ENCODE measurements around the gene BRCA2.

BRCA2 gene

DNA sequence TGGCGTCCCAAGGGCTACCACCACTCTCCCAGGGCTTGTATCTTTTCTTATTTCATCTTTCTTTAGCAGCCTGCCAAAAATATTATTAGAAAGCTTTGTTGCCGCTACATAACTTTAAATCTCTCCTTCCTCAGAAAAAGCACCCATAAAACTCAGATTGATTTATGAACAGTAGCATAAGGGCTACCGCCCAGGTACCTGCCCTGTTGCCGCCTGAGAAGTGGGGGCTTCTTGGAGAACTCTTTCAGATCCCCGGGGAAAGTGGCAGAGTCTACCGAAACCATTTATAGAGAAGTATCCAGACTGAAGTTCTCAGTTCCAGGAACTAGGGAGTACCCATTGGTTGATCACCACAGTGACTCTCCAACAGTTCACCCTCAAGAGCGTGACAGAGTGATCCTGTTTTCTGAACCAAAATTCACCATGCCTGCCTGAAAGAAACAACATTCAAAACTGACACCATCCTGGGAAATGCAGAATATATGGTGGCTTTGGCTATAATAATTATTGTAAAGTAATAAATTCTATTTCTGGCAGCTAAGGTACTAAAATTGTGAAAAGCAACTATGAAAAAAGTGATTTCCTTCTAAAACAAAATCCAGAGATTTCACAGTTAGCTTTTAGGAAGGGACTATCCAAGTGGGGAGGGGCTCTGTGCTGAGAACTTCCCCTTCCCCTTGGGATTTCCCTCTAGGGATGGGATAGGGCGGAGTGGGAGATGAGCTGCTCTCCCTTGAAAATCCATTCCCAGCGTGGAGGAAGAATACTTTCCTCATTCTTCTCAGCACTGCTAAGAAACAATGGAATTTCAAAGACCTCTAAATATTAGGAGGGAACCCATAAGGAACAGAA is 113.5 kb downstream of the BRCA2 start:
- no peak for TF ChIP-seq CTCF (IDR thresholded peaks at IDR 0.05; ENCODE audit: borderline replicate concordance, control extremely low read depth, extremely low read depth, insufficient read depth, missing control alignments)
- DNase-seq (ENCODE audit: low spot score), result no peak
- in situ Hi-C loops (cut with MboI; ENCODE audit: low sequenced_read_pairs, unreplicated experiment), result no loop called here

GRCh38 chr13:32429433-32429909 is 114.2 kb downstream of the BRCA2 start:
- no peak for TF ChIP-seq CTCF (IDR thresholded peaks at IDR 0.05; ENCODE audit: borderline replicate concordance, control extremely low read depth, extremely low read depth, insufficient read depth, missing control alignments)
- in situ Hi-C loops (cut with MboI; ENCODE audit: low sequenced_read_pairs, unreplicated experiment), result no loop called here

GRCh38 chr13:32430018-32430747 is 114.9 kb downstream of the BRCA2 start:
- in situ Hi-C loops (cut with MboI; ENCODE audit: low sequenced_read_pairs, unreplicated experiment), result no loop called here
- DNase-seq (ENCODE audit: low spot score), result no peak
- no peak for TF ChIP-seq CTCF (IDR thresholded peaks at IDR 0.05; ENCODE audit: borderline replicate concordance, control extremely low read depth, extremely low read depth, insufficient read depth, missing control alignments)

More at GRCh38 chr13:32429433-32429909, 114.2 kb downstream of the BRCA2 start:
- DNase-seq (ENCODE audit: low spot score), result no peak

DNA sequence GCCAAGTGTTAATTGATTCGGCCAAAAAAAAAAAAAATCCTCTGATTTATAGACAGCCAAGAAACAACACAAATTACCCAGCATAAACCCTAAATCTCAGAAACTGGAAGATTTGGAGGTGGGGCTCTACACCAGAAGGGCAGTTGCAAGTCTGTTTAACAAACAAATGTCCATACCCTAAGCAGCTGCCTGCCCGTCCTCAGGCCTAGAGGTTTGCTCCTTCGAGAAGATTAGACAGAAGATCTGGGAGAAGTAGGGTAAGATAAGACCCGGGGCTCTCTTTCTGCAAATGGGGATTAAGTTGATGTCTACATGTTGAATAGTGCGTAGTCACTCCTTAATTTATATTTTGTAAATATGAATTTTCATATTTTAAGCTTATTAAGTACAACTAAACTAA is 116.1 kb downstream of the BRCA2 start:
- in situ Hi-C loops (cut with MboI; ENCODE audit: low sequenced_read_pairs, unreplicated experiment), result no loop called here
- no peak for DNase-seq (ENCODE audit: low spot score)

DNA sequence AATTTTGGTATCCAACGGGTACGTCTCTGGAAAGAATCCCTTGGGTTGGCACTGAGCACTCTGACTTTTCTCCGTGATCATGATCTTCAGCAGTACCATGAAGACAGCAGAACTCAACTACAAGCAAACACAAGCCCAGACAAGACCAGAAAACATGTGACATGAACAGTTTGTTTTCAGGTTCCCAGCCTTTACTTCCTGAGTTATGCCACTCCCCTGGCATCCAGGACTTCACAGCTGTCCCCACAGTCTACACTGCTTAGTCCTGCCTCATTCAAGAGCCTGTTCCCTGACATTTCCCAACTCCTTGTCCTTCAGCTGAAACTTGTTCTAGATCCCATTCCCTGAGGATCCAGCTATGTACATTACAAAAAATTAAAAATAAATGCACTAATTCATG is 117.5 kb downstream of the BRCA2 start:
- no peak for TF ChIP-seq CTCF (IDR thresholded peaks at IDR 0.05; ENCODE audit: borderline replicate concordance, control extremely low read depth, extremely low read depth, insufficient read depth, missing control alignments)
- in situ Hi-C loops (cut with MboI; ENCODE audit: low sequenced_read_pairs, unreplicated experiment), result no loop called here
- no peak for DNase-seq (ENCODE audit: low spot score)

More for the DNA sequence above, 116.1 kb downstream of the BRCA2 start:
- TF ChIP-seq CTCF (IDR thresholded peaks at IDR 0.05; ENCODE audit: borderline replicate concordance, control extremely low read depth, extremely low read depth, insufficient read depth, missing control alignments), result no peak

DNA sequence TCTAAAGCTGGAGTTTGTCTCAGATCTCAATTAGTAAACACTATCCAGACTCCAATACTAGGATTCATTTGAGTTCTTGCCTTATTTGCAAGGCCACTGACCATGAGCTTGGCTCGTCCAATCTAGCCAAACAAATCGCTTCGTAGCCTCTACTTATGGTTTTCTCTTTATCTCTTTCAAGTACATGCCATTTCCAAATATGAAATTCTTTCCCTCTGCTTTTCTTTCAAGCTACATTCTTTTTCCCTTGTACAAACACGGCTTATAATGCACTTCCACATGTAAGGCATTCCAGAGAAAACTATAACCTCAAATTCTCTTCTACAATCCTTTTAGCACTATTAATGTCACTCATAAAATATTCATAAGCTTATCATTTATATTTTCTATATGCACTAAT is 123.6 kb downstream of the BRCA2 start:
- no peak for DNase-seq (ENCODE audit: low spot score)
- TF ChIP-seq CTCF (IDR thresholded peaks at IDR 0.05; ENCODE audit: borderline replicate concordance, control extremely low read depth, extremely low read depth, insufficient read depth, missing control alignments), result no peak
- in situ Hi-C loops (cut with MboI; ENCODE audit: low sequenced_read_pairs, unreplicated experiment), result no loop called here
